Activated T-helper 1 cell treated with anti-CD3 and anti-CD28 coated beads, Interleukin-12 subunit alpha, Interleukin-12 subunit beta, Interleukin-2, Interleukin-4 antibody, amounts not matched to agents 30 ng/mL and 10 ng/mL and 1 ng/mL, durations not matched to agents 14 hours and 24 hours and 36 hours (primary cell): ENCODE data around the gene MRPL53. TPM values are rescaled to one million over a fixed set of nuclear protein-coding genes. Genes with fewer than 3 reads are reported as not detected.

ENCODE experiments used
- total RNA-seq: library from RNA; stranded (reverse); gene quantifications from 2 replicates; pipeline ENCODE4 v1.2.3, GENCODE V29; 2022

The MRPL53 gene
- total RNA-seq, 1 donor from 2014 or later = 124 TPM

Other genes with a start within 250 kb of the MRPL53 start
- 0.47 and 0.71 TPM in 2 replicates for gene SLC4A5, start 129.3 kb downstream of the MRPL53 start, total RNA-seq
- 83.0 and 84.0 TPM in 2 replicates for gene DCTN1, start 92.4 kb downstream of the MRPL53 start, total RNA-seq
- 1.9 and 2.4 TPM in 2 replicates for gene C2orf81, start 51.1 kb downstream of the MRPL53 start, total RNA-seq
- 56.4 and 58.6 TPM in 2 replicates for gene WDR54, start 51.0 kb downstream of the MRPL53 start, total RNA-seq
- 4.0 and 4.2 TPM in 2 replicates for gene RTKN, start 30.7 kb downstream of the MRPL53 start, total RNA-seq
- gene INO80B, start 17.6 kb downstream of the MRPL53 start, total RNA-seq = 67.8 and 70.0 TPM in 2 replicates
- 32.6 and 35.3 TPM in 2 replicates for gene WBP1, start 14.2 kb downstream of the MRPL53 start, total RNA-seq
- gene MOGS, start 7.3 kb downstream of the MRPL53 start, total RNA-seq = 87.7 and 88.6 TPM in 2 replicates
- gene CCDC142, start 10.3 kb upstream of the MRPL53 start, total RNA-seq = 30.4 and 36.3 TPM in 2 replicates
- gene TTC31, start 10.4 kb upstream of the MRPL53 start, total RNA-seq = 30.2 and 32.2 TPM in 2 replicates
- gene LBX2, start 26.9 kb upstream of the MRPL53 start, total RNA-seq = 0.54 and 1.1 TPM in 2 replicates
- gene PCGF1, start 35.0 kb upstream of the MRPL53 start, total RNA-seq = 41.9 and 45.0 TPM in 2 replicates
- 1.2 and 1.5 TPM in 2 replicates for gene TLX2, start 41.8 kb upstream of the MRPL53 start, total RNA-seq
- gene DQX1, start 53.6 kb upstream of the MRPL53 start, total RNA-seq = 0.65 and 0.86 TPM in 2 replicates
- gene AUP1, start 57.0 kb upstream of the MRPL53 start, total RNA-seq = 178 and 187 TPM in 2 replicates
- gene HTRA2, start 57.3 kb upstream of the MRPL53 start, total RNA-seq = 57.0 and 57.3 TPM in 2 replicates
- 1.9 and 2.0 TPM in 2 replicates for gene LOXL3, start 81.3 kb upstream of the MRPL53 start, total RNA-seq
- gene DOK1, start 82.0 kb upstream of the MRPL53 start, total RNA-seq = 37.2 and 40.8 TPM in 2 replicates
- gene M1AP, start 175.7 kb upstream of the MRPL53 start, total RNA-seq = 0.10 TPM in 1 of 2 replicates, not detected in the other
- 2.4 and 3.2 TPM in 2 replicates for gene SEMA4F, start 181.6 kb upstream of the MRPL53 start, total RNA-seq